Measurements from ENCODE around the gene GRM4. TPM values are rescaled to one million over a fixed set of nuclear protein-coding genes. Genes with fewer than 3 reads are reported as not detected.

GRM4 gene
- total RNA-seq, 1 experiment from 2014 or later = 5.6 TPM

DNA sequence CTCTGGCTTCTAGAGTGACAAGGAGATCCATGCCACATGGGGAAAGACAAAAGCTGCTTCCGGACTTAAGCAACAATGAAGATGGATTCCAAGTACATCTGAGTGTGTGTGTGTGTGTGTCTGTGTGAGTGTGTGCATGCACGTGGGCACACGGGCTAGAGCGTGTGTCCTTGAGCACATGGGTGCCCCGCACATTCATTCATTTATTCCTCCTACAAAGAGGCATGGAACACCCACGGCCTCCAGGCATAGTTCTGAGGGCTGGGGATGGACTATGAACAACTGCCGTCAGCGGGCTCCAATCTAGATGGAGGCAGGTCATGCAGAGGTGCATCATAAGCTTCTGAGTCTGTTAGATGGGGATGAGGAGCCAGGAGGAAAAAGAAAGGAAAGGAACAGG lies 49.1 kb downstream of the GRM4 start:
- Mint-ChIP-seq H3K27ac (peak overlapping the region in 1 of 3 experiments; percentile 23; a peak in 2 of 7 replicates), H3K4me1 (peaks cover 39 to 60% of the 10 kb centered on the region in 2 experiments), H3K36me3 (ENCODE audit: insufficient read depth in 1 of 3, low read depth in 3 of 3) (no peaks in the 10 kb centered on the region; a peak in 1 of 7 replicates), H3K4me3 (no peak overlapping the region), H3K27me3 (ENCODE audit: low read depth) (no peaks in the 10 kb centered on the region; the same call in 1 of the 2 replicates), H3K9me3 (no peaks in the 10 kb centered on the region)
- Histone ChIP-seq H3K18ac (ENCODE audit: insufficient read length, low read depth, low read length) (no peak overlapping the region), H3K9ac (ENCODE audit: extremely low read depth, insufficient read length, low read length) (no peak overlapping the region), H2BK15ac (ENCODE audit: low read depth, low read length) (no peak overlapping the region), H3K56ac (ENCODE audit: insufficient read length, low read depth, low read length) (no peak overlapping the region), H2BK120ac (ENCODE audit: low read depth, low read length, poor library complexity, severe bottlenecking) (no peak overlapping the region), H4K91ac (ENCODE audit: insufficient read length, low read depth, low read length) (no peak overlapping the region), H2AFZ (ENCODE audit: low read length) (no peak overlapping the region), H3K4me2 (ENCODE audit: insufficient read depth, insufficient read length, low read length) (no peak overlapping the region), H3K14ac (ENCODE audit: insufficient read depth, low read length) (no peak overlapping the region), H3K23ac (ENCODE audit: insufficient read length, low read depth, low read length) (no peak overlapping the region), H3K27me3 (ENCODE audit: insufficient read depth, low read length) (no peaks in the 10 kb centered on the region), H3K27ac (ENCODE audit: insufficient read length, low read depth, low read length) (no peak overlapping the region), H3T11ph (ENCODE audit: low read length) (no peak overlapping the region), H2BK5ac (ENCODE audit: insufficient read length, low read length) (no peak overlapping the region), H4K5ac (ENCODE audit: insufficient read length, low read depth, low read length) (no peak overlapping the region), H3K79me2 (ENCODE audit: insufficient read depth, low read length) (no peaks in the 10 kb centered on the region), H2AK5ac (ENCODE audit: insufficient read length, low read length) (no peak overlapping the region), H4K8ac (replicated peaks; ENCODE audit: insufficient read length, low read depth, low read length) (no peak overlapping the region), H3K23me2 (ENCODE audit: insufficient read length, low read depth, low read length, poor library complexity, severe bottlenecking) (no peaks in the 10 kb centered on the region), H2BK20ac (ENCODE audit: low read depth, low read length, poor library complexity, severe bottlenecking) (no peak overlapping the region), H3K9me3 (ENCODE audit: control insufficient read depth, low read depth, low read length) (no peaks in the 10 kb centered on the region), H3K79me1 (ENCODE audit: insufficient read depth, low read depth, low read length, poor library complexity, severe bottlenecking) (no peaks in the 10 kb centered on the region), H3K4ac (ENCODE audit: low read depth, low read length) (no peak overlapping the region), H3K4me1 (ENCODE audit: insufficient read depth, low read length) (no peaks in the 10 kb centered on the region; the same call in 1 of the 2 replicates), H2BK12ac (ENCODE audit: insufficient read length, low read depth, low read length) (no peak overlapping the region), H4K20me1 (ENCODE audit: control insufficient read depth, insufficient read depth, insufficient read length) (peaks cover 2% of the 10 kb centered on the region)
- no peak for DNase-seq
- WGBS (ENCODE audit: extremely low coverage, insufficient read length, low lambda C conversion rate) = no CpG with 5 or more reads among the region's 8 CpGs
- TF ChIP-seq, protein P1, sequence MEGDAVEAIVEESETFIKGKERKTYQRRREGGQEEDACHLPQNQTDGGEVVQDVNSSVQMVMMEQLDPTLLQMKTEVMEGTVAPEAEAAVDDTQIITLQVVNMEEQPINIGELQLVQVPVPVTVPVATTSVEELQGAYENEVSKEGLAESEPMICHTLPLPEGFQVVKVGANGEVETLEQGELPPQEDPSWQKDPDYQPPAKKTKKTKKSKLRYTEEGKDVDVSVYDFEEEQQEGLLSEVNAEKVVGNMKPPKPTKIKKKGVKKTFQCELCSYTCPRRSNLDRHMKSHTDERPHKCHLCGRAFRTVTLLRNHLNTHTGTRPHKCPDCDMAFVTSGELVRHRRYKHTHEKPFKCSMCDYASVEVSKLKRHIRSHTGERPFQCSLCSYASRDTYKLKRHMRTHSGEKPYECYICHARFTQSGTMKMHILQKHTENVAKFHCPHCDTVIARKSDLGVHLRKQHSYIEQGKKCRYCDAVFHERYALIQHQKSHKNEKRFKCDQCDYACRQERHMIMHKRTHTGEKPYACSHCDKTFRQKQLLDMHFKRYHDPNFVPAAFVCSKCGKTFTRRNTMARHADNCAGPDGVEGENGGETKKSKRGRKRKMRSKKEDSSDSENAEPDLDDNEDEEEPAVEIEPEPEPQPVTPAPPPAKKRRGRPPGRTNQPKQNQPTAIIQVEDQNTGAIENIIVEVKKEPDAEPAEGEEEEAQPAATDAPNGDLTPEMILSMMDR (conservative IDR thresholded peaks at IDR 0.05) = no peak

Measured in H9 (cell line).